Astrocyte of the cerebellum (primary cell): ENCODE data around the gene OLFM2.

ENCODE experiments used
- DNase-seq: peaks from one replicate; pipeline ENCODE4 v3.0.0-alpha.2; 2011; ENCODE audit warnings: low read depth
- H3K4me3 ChIP-seq: 2 replicates; pipeline ENCODE4 v1.5.1; 2011; ENCODE audit warnings: mild to moderate bottlenecking, low read depth, low read length, moderate library complexity
- CTCF ChIP-seq: IDR thresholded peaks from 2 replicates; pipeline ENCODE4 v1.5.1; 2012; ENCODE audit warnings: low read length, low read depth, moderate library complexity, mild to moderate bottlenecking; ENCODE audit errors: missing control alignments
- in situ Hi-C: cut with HindIII; loops from 2 replicates; pipeline ENCODE4 v1.10.0; 2017; ENCODE audit warnings: low sequenced_read_pairs

Gene OLFM2

GRCh38 chr19:9911524-9912185 lies 24.7 kb downstream of the OLFM2 start:
- in situ Hi-C loops: no loop called here
- no peak overlapping the region for H3K4me3 ChIP-seq
- no peak for TF ChIP-seq CTCF
- no peak for DNase-seq

- in situ Hi-C loops: no loop called here
- TF ChIP-seq CTCF: no peak
- DNase-seq: no peak
- no peak overlapping the region for H3K4me3 ChIP-seq
These were observed 25.7 kb downstream of the OLFM2 start for GRCh38 chr19:9910625-9911024.

GRCh38 chr19:9909251-9909650 lies 27.1 kb downstream of the OLFM2 start:
- H3K4me3 ChIP-seq: no peak overlapping the region
- TF ChIP-seq CTCF: no peak
- in situ Hi-C loops: no loop called here
- no peak for DNase-seq

- DNase-seq: no peak
- TF ChIP-seq CTCF: no peak
- in situ Hi-C loops: no loop called here
- H3K4me3 ChIP-seq: no peak overlapping the region
These were observed 29.7 kb downstream of the OLFM2 start for GRCh38 chr19:9906475-9907087.

- in situ Hi-C loops: no loop called here
- TF ChIP-seq CTCF: no peak
- DNase-seq: no peak
- H3K4me3 ChIP-seq: no peak overlapping the region
These were observed 33.0 kb downstream of the OLFM2 start for GRCh38 chr19:9903336-9903735.

- no peak for TF ChIP-seq CTCF
These were observed 34.7 kb downstream of the OLFM2 start for GRCh38 chr19:9901642-9902041.

More at GRCh38 chr19:9901642-9902041, 34.7 kb downstream of the OLFM2 start:
- in situ Hi-C loops: no loop called here
- no peak for DNase-seq
- H3K4me3 ChIP-seq: no peak overlapping the region
